Endodermal cell (in vitro differentiated cells): ENCODE measurements around the gene NELFA. TPM values are rescaled to one million over a fixed set of nuclear protein-coding genes. Genes with fewer than 3 reads are reported as not detected.

Source experiments
- DNase-seq: peaks from one replicate; pipeline ENCODE4 v3.0.0-alpha.2; 2017
- H3K27ac ChIP-seq: 2 replicates; pipeline ENCODE4 v1.5.1; 2013; ENCODE audit warnings: mild to moderate bottlenecking, low read depth, low read length, moderate library complexity
- H3K27me3 ChIP-seq: 2 replicates; pipeline ENCODE4 v1.6.1; 2013; ENCODE audit warnings: mild to moderate bottlenecking, low read length, moderate library complexity; ENCODE audit not compliant: insufficient read depth, control insufficient read depth, poor library complexity, severe bottlenecking
- H3K36me3 ChIP-seq: 2 replicates; pipeline ENCODE4 v1.7.0; 2013; ENCODE audit warnings: mild to moderate bottlenecking, low read length, moderate library complexity; ENCODE audit not compliant: control insufficient read depth, insufficient read depth
- H3K4me1 ChIP-seq: one replicate; pipeline ENCODE4 v1.7.0; 2013; ENCODE audit warnings: low read length; ENCODE audit not compliant: control insufficient read depth, insufficient read depth
- H3K4me3 ChIP-seq: 2 replicates; pipeline ENCODE4 v1.5.1; 2013; ENCODE audit warnings: mild to moderate bottlenecking, low read length, moderate library complexity
- H3K9ac ChIP-seq: 2 replicates; pipeline ENCODE4 v1.6.1; 2013; ENCODE audit warnings: mild to moderate bottlenecking, low read length, moderate library complexity; ENCODE audit not compliant: poor library complexity, severe bottlenecking; ENCODE audit errors: extremely low read depth
- H3K9me3 ChIP-seq: 2 replicates; pipeline ENCODE4 v1.6.1; 2013; ENCODE audit warnings: mild to moderate bottlenecking, low read length, moderate library complexity; ENCODE audit not compliant: control insufficient read depth
- H3K27ac Mint-ChIP-seq: 2 replicates; pipeline ENCODE4 v1.8.0; 2020; ENCODE audit warnings: mixed read lengths
- H3K27me3 Mint-ChIP-seq: 2 replicates; pipeline ENCODE4 v1.8.0; 2021; ENCODE audit warnings: mild to moderate bottlenecking, mixed read lengths; ENCODE audit not compliant: insufficient read depth
- H3K36me3 Mint-ChIP-seq: 2 replicates; pipeline ENCODE4 v1.8.0; 2020; ENCODE audit warnings: low read depth, mixed read lengths
- H3K4me1 Mint-ChIP-seq: 2 replicates; pipeline ENCODE4 v1.8.0; 2020; ENCODE audit warnings: mixed read lengths
- H3K4me3 Mint-ChIP-seq: 2 replicates; pipeline ENCODE4 v1.8.0; 2020; ENCODE audit warnings: mild to moderate bottlenecking, moderate library complexity, mixed read lengths
- H3K9me3 Mint-ChIP-seq: 2 replicates; pipeline ENCODE4 v1.8.0; 2020; ENCODE audit warnings: mild to moderate bottlenecking, mixed read lengths
- WGBS, 2 experiments: methylation state at CpG; one replicate each; pipeline versions ENCODE4 v1.1.5 to v1.1.7; 2013; ENCODE audit warnings: missing lambda C conversion rate in 2 of 2, mixed read lengths in 1 of 2; ENCODE audit not compliant: insufficient coverage in 1 of 2, insufficient read length in 1 of 2; 5-methylcytosine and 5-hydroxymethylcytosine counted together
- total RNA-seq, 2 donors: library from RNA; stranded (reverse); fragmentation: NEBNext Ultra II Directional in 1 of 2; extraction: Animal tissue kit (Norgen Biotek cat#: 25700) in 1 of 2; gene quantifications; 2 replicates in 1 of 2; 3 replicates in 1 of 2; pipeline ENCODE4 v1.2.1, GENCODE V29; 2021
- TF ChIP-seq, protein P1 (sequence below): fragments of 200-600 bp; sonication (generic); conservative IDR thresholded peaks from 2 replicates; pipeline ENCODE4 v1.5.0; 2021; ENCODE audit warnings: antibody characterized with exemption, mild to moderate bottlenecking

Gene NELFA
- total RNA-seq, 2 donors from 2014 or later, result 54.8 to 60.1 TPM

GRCh38 chr4:1973218-1973617, 35.6 kb downstream of the NELFA start:
- no peaks in the 10 kb centered on the region for H3K9me3 Mint-ChIP-seq
- no peaks in the 10 kb centered on the region for H3K4me1 Mint-ChIP-seq
- no peak overlapping the region for H3K27ac Mint-ChIP-seq
- peaks cover 76% of the 10 kb centered on the region for H3K36me3 Mint-ChIP-seq
- Histone ChIP-seq H3K9ac (no peak overlapping the region), H3K36me3 (peaks cover 91% of the 10 kb centered on the region), H3K27ac (no peak overlapping the region), H3K4me3 (no peak overlapping the region), H3K27me3 (no peaks in the 10 kb centered on the region), H3K9me3 (no peaks in the 10 kb centered on the region), H3K4me1 (no peaks in the 10 kb centered on the region)
- no peaks in the 10 kb centered on the region for H3K27me3 Mint-ChIP-seq
- TF ChIP-seq, protein P1, sequence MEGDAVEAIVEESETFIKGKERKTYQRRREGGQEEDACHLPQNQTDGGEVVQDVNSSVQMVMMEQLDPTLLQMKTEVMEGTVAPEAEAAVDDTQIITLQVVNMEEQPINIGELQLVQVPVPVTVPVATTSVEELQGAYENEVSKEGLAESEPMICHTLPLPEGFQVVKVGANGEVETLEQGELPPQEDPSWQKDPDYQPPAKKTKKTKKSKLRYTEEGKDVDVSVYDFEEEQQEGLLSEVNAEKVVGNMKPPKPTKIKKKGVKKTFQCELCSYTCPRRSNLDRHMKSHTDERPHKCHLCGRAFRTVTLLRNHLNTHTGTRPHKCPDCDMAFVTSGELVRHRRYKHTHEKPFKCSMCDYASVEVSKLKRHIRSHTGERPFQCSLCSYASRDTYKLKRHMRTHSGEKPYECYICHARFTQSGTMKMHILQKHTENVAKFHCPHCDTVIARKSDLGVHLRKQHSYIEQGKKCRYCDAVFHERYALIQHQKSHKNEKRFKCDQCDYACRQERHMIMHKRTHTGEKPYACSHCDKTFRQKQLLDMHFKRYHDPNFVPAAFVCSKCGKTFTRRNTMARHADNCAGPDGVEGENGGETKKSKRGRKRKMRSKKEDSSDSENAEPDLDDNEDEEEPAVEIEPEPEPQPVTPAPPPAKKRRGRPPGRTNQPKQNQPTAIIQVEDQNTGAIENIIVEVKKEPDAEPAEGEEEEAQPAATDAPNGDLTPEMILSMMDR, result no peak
- no peak overlapping the region for H3K4me3 Mint-ChIP-seq
- no peak for DNase-seq
- WGBS, 2 experiments, result 92 to 96% methylated on average over 7 to 12 of the region's 12 CpGs

- H3K27me3 Mint-ChIP-seq, result no peaks in the 10 kb centered on the region
- no peak for DNase-seq
- Histone ChIP-seq H3K9me3 (no peaks in the 10 kb centered on the region), H3K4me3 (no peak overlapping the region), H3K27ac (no peak overlapping the region), H3K36me3 (peaks cover 98% of the 10 kb centered on the region), H3K4me1 (no peaks in the 10 kb centered on the region), H3K9ac (no peak overlapping the region), H3K27me3 (no peaks in the 10 kb centered on the region)
- no peak overlapping the region for H3K27ac Mint-ChIP-seq
- peaks cover 76% of the 10 kb centered on the region for H3K36me3 Mint-ChIP-seq
- H3K4me3 Mint-ChIP-seq, result no peak overlapping the region
- TF ChIP-seq, protein P1, result no peak
- H3K9me3 Mint-ChIP-seq, result no peaks in the 10 kb centered on the region
- H3K4me1 Mint-ChIP-seq, result no peaks in the 10 kb centered on the region
- 98% methylated on average over 4 to 8 of the region's 10 CpGs for WGBS, 2 experiments
Observed at GRCh38 chr4:1972414-1972813, 36.4 kb downstream of the NELFA start.

GRCh38 chr4:1971456-1972200, 37.1 kb downstream of the NELFA start:
- Histone ChIP-seq H3K27me3 (no peaks in the 10 kb centered on the region), H3K9me3 (no peaks in the 10 kb centered on the region), H3K36me3 (peaks cover 96% of the 10 kb centered on the region), H3K9ac (no peak overlapping the region), H3K27ac (no peak overlapping the region), H3K4me3 (no peak overlapping the region), H3K4me1 (no peaks in the 10 kb centered on the region)
- no peak for DNase-seq
- TF ChIP-seq, protein P1, result no peak
- 93 to 96% methylated on average over 13 to 16 of the region's 16 CpGs for WGBS, 2 experiments
- no peaks in the 10 kb centered on the region for H3K9me3 Mint-ChIP-seq
- H3K27me3 Mint-ChIP-seq, result no peaks in the 10 kb centered on the region
- H3K4me3 Mint-ChIP-seq, result no peak overlapping the region
- H3K27ac Mint-ChIP-seq, result no peak overlapping the region
- H3K36me3 Mint-ChIP-seq, result peaks cover 75% of the 10 kb centered on the region
- no peaks in the 10 kb centered on the region for H3K4me1 Mint-ChIP-seq
